Activated gamma-delta T cell treated with anti-CD3 and anti-CD28 coated beads, Interleukin-2, amount 50 U/mL, for 16 hours (primary cell): Measurements from ENCODE around the gene EIF4EBP2.

ENCODE experiments used
- DNase-seq: peaks from one replicate; pipeline ENCODE4 v3.0.0-alpha.2; 2020; ENCODE audit warnings: low read depth

EIF4EBP2 gene

DNA sequence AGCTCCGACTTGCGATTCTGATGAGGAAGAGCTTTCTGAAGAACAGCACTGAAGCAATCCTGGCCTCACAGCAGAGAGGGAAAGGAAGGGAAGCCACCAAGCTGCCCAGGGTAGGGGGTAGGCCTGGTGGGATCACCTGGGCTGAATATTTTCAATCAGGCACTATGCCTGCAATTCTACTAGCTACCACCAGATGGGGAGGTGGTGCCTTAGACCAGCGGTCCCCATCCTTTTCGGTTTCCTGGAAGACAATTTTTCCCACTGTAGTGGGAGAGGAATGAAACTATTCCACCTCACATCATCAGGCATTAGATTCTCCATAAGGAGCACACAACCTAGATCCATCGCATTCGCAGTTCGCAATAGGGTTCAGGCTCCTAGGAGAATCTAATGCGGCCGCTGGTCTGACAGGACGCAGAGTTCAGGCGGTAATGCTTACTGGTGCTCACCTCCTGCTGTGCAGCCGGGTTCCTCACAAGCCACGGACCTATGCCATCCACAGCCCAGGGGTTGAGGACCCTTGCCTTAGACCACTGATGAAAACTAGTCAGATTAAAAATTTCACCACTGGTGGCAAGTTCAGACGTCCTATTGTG lies 24.3 kb upstream of the EIF4EBP2 start:
- no peak for DNase-seq

DNA sequence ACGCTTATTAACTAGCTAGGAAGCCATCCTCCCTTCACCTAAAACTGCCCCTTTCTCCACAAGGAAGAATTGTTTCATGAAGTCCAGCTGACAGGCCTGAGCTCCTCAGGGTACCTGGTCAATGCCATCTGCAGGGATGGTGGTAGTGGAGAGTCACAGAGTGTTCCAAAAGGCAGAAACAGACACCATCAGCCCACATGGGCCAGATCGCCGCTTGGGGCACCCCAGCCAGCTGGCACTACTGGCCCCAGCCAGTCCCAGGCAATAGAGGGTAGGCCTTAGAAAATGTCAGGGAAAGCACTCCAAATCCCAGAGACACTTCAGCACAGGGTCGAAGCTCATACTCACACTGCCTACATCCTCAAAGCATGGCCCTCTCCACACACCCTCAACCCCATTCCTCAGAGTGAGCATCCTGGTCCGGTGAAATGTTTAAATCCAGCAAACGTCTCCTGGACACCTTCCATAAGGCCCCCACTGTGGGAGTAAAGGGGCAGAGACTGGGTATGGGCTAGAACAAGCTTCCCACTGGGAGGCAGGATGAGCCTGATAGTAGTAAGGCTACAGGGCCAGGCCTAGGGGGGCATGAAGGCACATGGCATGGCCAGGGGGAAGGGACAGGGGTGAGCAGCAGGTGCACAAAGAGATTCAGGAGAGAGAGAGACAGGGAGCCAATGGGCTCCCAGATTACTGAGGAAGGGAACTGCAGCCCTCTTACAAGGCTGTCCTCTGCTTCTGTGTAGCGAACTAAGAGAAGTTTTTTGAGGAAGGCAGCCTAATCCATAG lies 23.4 kb upstream of the EIF4EBP2 start:
- DNase-seq: no peak

DNA sequence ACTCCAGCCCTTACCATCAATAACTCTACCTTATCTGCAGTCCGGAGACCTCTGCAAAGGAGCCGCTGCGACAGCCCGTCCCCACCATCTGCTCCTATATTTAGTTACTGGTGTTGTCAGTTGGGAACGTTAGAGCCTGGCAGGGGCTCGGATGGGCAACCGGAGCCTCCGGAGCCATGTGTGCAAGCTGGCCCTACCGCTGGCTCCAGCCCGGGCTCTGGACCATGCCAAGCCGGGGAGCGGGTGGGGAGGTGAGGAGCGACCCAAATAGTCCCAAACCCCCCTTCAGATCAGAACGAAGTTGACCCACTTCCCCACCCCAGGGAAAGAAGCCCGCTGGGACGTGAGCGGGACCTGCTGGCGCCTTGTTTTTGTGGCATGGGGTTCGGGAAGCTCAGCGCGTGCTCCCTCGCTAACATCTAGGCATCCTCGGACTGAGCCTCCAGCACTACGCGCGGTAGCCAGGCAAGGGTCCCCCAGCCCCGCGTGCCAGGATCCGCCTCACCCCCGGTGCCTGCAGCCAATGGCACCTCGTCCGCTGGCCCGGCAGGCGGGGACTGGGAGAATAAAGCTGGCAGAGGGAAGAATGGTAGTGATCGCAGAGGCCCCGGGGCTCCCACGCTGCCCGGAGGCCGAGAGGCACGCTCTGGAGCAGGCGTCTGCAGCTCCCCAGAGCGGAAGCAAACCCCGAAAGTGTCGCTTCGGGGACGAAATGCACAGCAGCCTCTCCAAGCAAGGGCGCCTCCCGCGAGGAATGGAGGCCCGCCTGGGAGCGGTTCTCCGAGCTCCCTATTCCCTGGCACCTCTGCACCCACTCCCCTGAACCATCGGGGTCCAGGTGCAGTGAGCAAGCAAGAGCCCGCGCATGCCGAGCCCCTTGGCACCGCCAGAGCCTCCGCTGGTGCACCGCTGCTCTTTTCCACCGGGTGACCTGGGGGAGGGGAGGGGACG lies 22.2 kb upstream of the EIF4EBP2 start:
- DNase-seq: no peak

DNA sequence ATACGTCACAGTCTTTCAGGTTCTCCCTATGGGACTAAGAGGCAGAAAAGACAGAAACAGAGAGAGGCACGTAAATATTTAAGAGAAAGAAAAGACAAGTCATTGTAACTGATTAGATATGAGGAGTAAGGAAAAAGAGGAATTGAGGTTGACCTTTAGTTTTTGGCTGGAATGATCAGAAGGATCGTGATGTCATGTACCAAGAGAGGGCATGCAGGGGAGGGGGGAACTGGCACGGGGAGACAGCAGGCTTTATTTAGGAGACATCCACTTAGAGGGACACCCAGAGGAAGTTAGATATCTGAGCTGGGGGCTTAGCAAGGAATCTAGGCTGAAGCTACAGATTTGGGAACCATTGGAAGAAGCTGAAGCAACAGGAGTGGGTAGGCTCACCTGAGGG lies 12.3 kb upstream of the EIF4EBP2 start:
- DNase-seq: no peak

DNA sequence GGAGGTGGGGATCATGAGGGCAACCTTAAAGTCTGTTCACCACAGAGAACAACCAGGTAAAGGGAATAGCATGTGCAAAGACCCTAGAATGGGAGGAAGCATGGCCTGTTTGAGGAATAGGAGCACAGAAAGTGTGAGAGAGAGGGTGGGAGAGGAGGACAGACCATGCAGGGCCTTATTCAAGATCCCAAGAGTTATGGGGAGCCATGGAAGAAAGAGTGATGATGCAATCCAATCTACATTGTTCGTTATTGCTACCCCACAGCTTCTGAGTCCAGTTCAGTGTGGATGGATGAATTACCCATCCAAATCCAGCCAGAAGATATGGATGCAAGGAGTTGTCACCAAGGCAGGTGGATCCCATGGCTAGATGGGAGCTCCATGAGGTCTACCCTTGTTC lies 7.8 kb upstream of the EIF4EBP2 start:
- DNase-seq: no peak

DNA sequence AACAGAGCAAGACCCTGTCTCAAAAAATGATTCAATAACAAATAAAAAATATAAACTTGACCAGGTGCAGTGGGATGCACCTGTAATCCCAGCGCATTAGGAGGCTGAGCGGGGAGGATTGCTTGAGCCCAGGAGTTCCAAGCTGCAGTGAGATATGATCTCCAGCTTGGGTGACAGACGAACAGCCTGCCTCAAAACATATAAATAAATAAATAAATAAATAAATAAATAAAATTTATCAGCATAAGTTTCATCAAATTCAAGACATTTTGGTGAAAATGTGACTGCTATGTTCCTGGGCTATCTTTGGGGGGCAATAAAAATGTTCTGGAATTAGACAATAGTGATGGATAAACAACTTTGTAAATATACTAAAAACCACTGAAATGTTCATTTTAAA lies 4.8 kb upstream of the EIF4EBP2 start:
- no peak for DNase-seq

DNA sequence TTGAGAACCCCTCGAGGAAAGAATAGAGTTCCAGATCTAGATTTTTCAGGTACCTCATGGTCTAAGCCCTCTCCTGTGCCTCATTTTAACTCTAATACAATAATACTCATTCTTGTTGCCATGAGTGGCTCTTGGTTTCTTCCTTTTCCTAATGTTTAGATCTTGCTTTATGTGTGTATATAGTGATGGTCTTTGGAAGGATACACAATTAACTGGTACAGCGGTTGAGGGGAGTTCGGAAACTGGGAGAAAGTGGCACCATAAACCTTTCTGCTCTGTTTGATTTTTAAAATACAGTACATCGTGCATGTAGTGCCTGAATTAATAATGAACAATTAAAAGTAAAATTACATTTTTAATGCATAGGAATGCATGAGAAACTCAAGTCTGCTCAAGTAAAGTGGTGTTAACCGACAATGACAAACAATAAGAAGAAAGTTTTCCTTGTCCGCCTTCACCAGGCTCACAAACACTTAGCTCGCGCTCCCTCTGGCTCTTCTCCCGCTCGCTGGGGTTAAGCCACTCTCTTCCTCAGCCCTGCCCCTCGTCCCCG lies 386 bp upstream of the EIF4EBP2 start:
- no peak for DNase-seq

DNA sequence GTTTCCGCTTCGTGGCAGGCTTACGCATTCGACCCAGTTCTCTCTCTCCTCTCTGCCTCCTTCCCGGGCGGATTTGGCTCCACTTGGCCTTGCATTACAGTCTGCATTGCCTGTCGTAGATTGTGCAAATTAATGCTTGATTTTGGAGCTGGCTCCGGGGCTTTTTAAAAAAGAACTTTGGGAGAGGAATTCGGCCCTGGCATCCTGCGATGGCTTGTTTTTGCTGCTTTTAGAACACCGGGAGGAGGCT lies 767 bp downstream of the EIF4EBP2 start:
- no peak for DNase-seq

DNA sequence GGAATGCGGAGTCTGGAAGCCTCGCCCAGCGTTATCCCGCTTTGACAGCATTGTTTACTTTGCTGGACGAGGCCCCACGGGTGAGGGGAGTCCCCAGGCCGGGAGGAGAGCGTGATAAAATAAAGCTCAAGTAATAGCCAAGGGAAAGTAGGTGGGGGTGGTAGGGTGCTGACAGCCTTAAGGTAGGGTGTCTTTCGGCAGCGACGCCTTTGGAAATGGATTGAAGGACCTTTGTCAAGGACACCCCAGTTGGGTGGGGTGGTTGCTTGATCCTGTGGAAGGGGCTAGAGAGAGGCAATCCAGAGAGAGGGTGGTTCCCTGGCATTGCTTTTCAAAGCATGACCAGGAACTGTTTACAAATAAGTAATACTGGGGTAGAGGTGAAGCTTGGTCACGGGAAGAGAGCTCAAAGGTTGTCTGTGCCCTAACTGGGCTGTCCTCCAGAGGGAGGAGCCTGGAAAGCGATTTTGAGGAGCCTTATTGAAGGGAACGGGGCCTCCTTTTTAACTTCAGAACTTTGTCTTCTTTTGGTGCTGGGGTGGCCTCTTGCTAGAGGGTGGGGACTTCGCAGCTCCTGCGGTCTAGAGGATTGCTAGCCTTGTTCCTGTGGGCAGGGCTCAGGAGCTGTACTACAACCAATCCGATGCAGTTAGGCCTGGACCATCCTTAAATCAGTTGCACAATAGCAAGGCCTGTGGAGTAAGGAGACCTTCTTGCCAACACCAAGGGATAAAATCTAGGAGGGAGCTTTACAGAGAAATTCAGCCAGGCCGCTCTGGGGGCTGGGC lies 1.3 kb downstream of the EIF4EBP2 start:
- DNase-seq: no peak

DNA sequence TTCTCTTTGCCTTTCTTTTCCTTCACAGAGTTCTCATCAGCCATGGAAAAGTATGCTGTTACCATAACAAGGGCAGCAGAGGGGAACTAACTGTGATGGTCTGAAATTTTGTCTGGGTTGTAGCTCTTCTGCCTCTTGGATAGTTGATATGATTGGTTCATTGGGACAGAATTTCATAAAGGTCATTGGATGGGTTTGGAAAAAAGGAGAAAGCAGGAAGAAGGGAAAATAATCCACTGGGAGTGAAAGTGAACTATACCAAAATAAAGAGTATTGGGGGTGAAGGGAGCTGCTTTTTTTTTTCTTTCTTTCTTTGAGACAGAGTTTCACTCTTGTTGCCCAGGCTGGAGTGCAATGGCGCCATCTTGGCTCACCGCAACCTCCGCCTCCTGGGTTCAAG lies 5.8 kb downstream of the EIF4EBP2 start:
- no peak for DNase-seq

DNA sequence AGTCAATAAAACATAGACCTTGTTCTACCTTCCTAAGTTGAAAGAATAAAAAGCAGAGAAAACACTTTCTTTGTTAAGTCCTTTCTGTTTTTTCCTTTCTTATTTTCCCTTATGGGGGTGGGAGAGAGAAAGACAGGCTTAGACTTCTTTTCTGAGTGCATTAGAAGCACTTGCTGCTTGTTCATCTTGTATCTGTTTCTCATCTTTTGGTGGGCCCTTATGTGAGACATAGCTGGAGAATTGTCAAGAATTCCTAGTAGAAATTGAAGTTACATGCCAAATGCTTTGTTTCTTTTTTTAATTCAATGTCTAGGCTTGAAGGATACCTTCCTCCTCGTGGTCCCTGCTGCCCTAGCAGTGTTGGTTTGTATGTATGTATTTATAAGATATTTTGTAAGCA lies 6.7 kb downstream of the EIF4EBP2 start:
- DNase-seq: no peak

DNA sequence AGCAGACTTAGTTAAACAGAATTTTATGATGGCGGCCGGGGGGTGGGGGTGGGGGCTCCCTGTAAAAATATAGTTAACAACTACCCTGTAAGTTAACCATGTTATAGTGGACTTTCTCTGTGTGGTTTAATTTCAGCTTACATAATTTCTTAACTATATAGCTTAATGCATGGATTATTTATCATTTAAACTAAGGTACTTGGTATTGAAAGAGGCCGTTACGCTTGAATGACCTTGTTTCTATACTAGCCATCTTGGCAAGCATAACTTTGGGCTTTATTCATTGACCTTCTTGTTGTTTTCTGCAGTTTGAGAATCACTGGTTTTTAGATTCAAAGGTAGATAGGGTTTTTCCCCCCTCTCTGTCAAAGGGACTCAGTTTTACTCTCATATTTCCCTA lies 8.4 kb downstream of the EIF4EBP2 start:
- DNase-seq: no peak

DNA sequence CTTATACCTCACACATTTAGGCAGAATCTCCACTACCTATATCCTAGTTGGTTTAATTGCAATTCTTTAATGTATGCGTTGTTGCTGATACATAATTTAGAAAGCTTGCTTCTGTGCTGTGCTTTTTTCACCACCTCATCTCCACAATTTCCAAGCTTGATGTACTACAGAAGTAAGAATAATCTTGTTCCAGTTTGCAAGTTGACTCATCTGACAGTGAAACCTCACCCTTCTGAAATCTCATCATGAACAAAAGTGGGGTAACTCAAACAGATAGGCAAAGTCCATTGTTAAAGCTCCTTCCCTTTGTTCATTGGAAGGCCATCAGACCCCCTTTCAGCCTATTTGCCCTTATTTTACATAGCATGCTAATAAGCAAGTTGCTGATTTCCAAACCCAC lies 13.6 kb downstream of the EIF4EBP2 start:
- DNase-seq: no peak

DNA sequence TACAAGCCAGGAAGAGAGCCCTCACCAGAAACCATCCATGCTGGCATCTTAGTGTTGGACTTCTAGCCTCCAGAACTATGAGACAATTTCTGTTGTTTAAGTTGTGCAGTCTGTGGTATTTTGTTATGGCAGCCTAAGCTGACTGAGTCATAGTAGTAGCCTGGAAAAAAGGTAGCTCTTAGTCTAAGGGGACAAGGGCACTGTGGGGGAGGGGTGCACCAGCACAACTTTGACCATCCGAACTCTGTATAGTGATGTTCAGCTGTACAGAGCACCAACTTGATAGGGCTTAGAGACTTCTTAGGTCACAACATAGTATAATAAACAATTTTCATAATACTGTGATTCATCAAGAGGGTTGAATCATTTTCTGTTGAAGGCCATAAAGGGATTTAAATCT lies 14.3 kb downstream of the EIF4EBP2 start:
- no peak for DNase-seq

DNA sequence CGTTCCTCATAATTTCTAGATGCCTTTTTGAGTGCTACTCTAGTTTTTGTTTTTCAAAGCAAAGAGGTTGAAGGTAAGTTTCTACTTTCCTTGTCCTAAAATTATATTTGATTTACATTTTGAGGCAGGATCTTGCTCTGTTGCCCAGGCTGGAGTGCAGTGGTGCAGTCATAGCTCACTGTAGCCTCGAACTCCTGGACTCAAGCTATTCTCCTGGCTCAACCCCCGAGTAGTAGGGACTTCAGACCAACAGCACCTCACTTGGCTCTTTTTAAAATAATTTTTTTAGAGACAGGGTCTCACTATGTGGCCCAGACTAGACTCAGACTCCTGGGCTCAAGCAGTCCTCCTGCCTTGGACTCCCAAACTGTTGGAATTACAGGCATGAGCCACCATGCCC lies 14.8 kb downstream of the EIF4EBP2 start:
- no peak for DNase-seq

DNA sequence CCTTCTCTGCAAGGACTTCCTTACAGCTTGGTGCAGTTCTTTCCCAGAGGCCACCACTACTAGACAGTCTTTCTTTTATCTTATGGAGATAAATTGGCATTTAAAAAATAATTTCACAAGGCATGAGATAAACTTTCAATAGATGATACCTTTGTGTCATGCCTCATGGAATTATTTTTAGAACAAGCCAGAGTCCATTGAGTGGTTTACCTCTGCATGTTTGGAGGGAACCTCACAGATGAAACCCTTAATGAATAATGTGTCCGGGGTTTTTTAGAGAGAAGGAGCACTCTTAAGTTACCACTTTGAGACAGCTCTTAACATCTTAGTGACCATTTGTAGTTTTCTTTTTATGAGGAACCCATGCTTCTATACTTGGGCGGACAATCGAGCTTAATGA lies 20.4 kb downstream of the EIF4EBP2 start:
- DNase-seq: no peak

DNA sequence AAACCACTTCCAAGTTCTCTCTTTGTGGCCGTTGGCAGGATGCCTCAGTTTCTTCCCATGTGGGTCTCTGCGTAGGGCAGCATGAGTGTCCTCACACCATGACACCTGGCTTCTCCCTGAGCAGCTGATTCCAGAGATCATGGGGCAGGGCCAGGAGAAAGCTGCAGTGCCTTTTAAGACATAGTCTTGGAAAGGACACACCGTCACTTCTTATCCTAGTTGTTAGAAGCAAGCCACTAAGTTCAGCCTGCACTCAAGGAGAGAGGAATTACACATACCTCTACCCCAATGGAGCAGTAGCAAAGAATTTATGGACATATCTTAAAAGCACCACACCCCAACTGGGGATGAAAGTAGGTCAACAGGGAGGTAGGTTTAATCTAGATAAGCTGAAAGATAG lies 21.2 kb downstream of the EIF4EBP2 start:
- no peak for DNase-seq

DNA sequence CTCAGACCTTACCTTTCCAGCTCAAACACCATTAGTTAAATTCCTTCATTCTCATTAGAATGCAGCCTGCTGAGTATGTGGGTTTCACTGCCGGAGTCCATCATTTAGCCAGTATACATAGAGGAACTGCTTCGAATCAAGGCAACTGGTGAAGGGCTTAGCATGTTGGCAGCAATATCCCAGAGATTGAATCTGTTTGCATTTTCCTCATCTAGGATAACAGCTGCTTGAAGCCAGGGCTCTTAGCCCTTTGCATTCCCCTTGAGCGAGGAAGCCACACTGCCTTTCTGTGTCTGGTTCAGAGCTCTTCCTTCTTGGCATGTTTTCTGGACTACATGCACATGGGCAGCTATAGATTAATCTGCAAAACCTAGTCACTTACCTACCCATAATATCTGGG lies 22.9 kb downstream of the EIF4EBP2 start:
- DNase-seq: no peak

DNA sequence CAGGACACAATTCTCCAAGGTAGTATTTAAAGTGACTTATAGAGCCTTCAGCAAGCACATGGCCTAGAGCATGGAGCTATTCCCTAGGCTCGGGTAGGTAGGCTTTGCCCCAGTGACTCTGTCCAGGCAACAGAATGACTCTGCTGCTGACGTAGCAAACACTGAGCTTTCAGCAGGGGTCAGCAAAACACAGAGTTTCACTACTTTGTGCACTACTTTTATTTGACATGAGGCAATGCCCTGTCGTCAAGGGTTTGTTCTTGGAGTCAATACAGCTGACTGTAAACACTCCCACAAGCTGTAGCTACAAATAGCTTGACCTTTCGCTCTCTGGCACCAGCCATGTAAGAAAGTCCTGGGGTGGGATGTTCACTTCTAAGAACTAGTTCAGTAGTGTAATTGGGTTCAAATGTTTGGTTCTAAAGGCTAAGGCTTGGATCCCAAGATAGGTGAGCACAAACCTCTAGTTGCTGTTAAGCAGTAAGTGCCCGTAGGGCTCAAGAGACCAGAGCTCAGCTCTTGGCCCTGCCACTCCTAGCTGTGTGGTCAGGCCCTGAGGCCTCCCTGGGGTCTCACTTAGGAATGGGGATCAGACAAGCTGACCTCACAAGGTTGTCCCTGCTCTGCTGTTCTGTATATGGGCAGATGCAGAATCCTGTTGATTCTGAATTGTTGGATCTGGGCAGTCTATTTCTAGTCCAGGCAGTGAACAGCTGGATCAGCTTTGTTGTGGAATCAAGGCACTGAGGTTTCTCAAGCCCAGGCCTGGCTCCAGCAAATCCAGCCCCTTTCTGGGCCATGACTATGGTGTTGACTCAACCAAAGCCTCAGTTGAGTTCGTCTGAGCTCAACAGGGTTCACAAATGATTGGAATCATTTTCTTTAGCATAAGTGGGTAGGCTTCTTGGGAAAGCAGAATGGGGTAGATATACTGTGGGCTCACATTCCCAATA lies 26.8 kb downstream of the EIF4EBP2 start:
- DNase-seq: no peak

DNA sequence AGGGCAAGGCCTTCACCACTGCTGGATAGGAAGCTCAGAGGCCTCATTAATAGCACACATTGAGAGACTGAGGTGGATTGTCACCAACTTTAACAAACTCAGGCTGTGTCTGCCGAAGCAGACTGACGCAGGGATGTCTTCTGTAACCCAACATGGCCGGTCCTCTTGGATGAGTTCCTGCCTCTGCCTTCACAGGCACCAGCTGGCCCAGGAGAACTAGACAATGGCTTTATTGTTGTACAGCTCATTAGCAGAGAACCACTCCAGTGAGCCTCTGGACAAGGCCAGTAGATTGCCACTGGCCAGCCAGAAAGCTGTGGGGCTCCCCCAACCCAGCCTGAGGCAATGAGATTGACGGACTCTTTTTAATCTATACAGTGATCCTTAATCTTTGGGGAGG lies 28.2 kb downstream of the EIF4EBP2 start:
- no peak for DNase-seq
